Measurements from ENCODE around the gene CCDC13. TPM values are rescaled to one million over a fixed set of nuclear protein-coding genes. Genes with fewer than 3 reads are reported as not detected.

Gene CCDC13
- polyA plus RNA-seq, 1 donor (not counting 4 experiments of a cell fraction or from before 2014, with no cell fraction given): 0.21 TPM

DNA sequence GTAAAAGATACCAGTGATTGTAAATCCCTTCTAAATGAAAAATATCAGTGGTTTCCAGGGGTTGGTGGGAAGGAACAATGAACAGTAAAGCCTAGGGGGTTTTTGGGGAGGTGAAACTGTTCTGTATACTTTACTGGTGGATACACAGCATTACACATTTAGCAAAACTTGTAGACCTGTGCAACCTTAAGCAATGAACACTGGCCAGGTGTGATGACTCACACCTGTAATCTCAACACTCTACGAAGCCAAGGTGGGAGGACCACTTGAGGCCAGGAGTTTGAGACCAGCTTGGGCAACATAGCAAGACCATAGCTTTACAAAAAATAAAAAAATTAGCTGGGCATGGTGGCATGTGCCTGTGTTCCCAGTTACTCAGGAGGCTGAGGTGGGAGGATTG lies 1.8 kb downstream of the CCDC13 start:
- Histone ChIP-seq H3K4me1 (ENCODE audit: control insufficient read depth, extremely low read depth, insufficient read depth, low read length) (peaks cover 3% of the 10 kb centered on the region), H3K9me1 (ENCODE audit: control insufficient read depth, extremely low read depth, insufficient read depth, low read length) (no peaks in the 10 kb centered on the region), H3K79me2 (ENCODE audit: control insufficient read depth, insufficient read depth, low read length) (no peaks in the 10 kb centered on the region), H3K9ac (ENCODE audit: control insufficient read depth, extremely low read depth, insufficient read depth, low read length) (no peak overlapping the region), H4K20me1 (ENCODE audit: control insufficient read depth, extremely low read depth, insufficient read depth, low read length) (no peaks in the 10 kb centered on the region), H3K4me3 (ENCODE audit: control insufficient read depth in 2 of 3, extremely low read depth in 1 of 3, insufficient read depth in 2 of 3, low read depth in 1 of 3, low read length in 3 of 3) (no peak overlapping the region), H3K36me3 (ENCODE audit: control insufficient read depth in 2 of 2, extremely low read depth in 1 of 2, insufficient read depth in 2 of 2, low read length in 2 of 2) (no peaks in the 10 kb centered on the region), H2AFZ (ENCODE audit: control insufficient read depth, low read length) (no peak overlapping the region), H3K9me3 (ENCODE audit: control insufficient read depth, low read depth, low read length) (no peaks in the 10 kb centered on the region), H3K27me3 (ENCODE audit: control insufficient read depth, extremely low read depth, insufficient read depth, low read length) (no peaks in the 10 kb centered on the region), H3K4me2 (ENCODE audit: control insufficient read depth, extremely low read depth, insufficient read depth, low read depth, low read length) (no peak overlapping the region), H3K27ac (ENCODE audit: control insufficient read depth, insufficient read depth, low read length) (no peak overlapping the region)
- DNase-seq (ENCODE audit: low read depth, low spot score) (no peak), FAIRE-seq (no peak)
- dilution Hi-C loops (cut with MboI; ENCODE audit: extremely low pct_ligation_motif_present, low sequenced_read_pairs): no loop called here
- TF ChIP-seq, protein P1, sequence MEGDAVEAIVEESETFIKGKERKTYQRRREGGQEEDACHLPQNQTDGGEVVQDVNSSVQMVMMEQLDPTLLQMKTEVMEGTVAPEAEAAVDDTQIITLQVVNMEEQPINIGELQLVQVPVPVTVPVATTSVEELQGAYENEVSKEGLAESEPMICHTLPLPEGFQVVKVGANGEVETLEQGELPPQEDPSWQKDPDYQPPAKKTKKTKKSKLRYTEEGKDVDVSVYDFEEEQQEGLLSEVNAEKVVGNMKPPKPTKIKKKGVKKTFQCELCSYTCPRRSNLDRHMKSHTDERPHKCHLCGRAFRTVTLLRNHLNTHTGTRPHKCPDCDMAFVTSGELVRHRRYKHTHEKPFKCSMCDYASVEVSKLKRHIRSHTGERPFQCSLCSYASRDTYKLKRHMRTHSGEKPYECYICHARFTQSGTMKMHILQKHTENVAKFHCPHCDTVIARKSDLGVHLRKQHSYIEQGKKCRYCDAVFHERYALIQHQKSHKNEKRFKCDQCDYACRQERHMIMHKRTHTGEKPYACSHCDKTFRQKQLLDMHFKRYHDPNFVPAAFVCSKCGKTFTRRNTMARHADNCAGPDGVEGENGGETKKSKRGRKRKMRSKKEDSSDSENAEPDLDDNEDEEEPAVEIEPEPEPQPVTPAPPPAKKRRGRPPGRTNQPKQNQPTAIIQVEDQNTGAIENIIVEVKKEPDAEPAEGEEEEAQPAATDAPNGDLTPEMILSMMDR (optimal IDR thresholded peaks at IDR 0.05 in 1 of 3, IDR thresholded peaks at IDR 0.05 in 1 of 3, conservative IDR thresholded peaks at IDR 0.05 in 1 of 3; ENCODE audit: extremely low read depth in 1 of 3, insufficient read depth in 2 of 3, low read length in 3 of 3): no peak
- TF ChIP-seq EZH2 (IDR thresholded peaks at IDR 0.05; ENCODE audit: low read length): no peak

DNA sequence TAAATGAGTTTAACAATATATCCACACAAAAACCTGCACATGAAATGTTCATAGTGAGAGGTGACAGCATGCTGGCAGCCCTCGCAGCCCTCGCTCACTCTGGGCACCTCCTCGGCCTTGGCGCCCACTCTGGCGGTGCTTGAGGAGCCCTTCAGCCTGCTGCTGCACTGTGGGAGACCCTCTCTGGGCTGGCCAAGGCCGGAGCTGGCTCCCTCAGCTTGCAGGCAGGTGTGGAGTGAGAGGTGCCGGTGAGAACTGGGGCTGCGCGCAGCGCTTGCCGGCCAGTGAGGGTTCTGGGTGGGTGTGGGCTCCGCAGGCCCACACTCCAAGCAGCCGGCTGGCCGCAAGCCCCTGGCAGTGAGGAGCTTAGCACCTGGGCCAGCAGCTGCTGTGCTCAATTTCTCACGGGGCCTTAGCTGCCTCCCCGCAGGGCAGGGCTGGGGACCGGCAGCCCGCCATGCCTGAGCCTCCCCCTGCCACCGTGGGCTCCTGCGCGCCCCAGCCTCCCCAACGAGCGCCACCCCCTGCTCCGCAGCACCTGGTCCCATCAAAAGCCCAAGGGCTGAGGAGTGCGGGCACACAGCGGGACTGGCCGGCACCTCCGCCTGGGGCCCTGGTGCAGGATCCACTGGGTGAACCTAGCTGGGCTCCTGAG lies 3.4 kb downstream of the CCDC13 start:
- FAIRE-seq (no peak), DNase-seq (ENCODE audit: low read depth, low spot score) (no peak)
- Histone ChIP-seq H4K20me1 (ENCODE audit: control insufficient read depth, extremely low read depth, insufficient read depth, low read length) (no peaks in the 10 kb centered on the region), H3K27ac (ENCODE audit: control insufficient read depth, insufficient read depth, low read length) (no peak overlapping the region), H3K4me2 (ENCODE audit: control insufficient read depth, extremely low read depth, insufficient read depth, low read depth, low read length) (no peak overlapping the region), H3K9ac (ENCODE audit: control insufficient read depth, extremely low read depth, insufficient read depth, low read length) (no peak overlapping the region), H2AFZ (ENCODE audit: control insufficient read depth, low read length) (no peak overlapping the region), H3K36me3 (ENCODE audit: control insufficient read depth in 2 of 2, extremely low read depth in 1 of 2, insufficient read depth in 2 of 2, low read length in 2 of 2) (no peaks in the 10 kb centered on the region), H3K79me2 (ENCODE audit: control insufficient read depth, insufficient read depth, low read length) (no peaks in the 10 kb centered on the region), H3K9me1 (ENCODE audit: control insufficient read depth, extremely low read depth, insufficient read depth, low read length) (no peaks in the 10 kb centered on the region), H3K4me1 (ENCODE audit: control insufficient read depth, extremely low read depth, insufficient read depth, low read length) (peaks cover 3% of the 10 kb centered on the region), H3K9me3 (ENCODE audit: control insufficient read depth, low read depth, low read length) (no peaks in the 10 kb centered on the region), H3K27me3 (ENCODE audit: control insufficient read depth, extremely low read depth, insufficient read depth, low read length) (no peaks in the 10 kb centered on the region), H3K4me3 (ENCODE audit: control insufficient read depth in 2 of 3, extremely low read depth in 1 of 3, insufficient read depth in 2 of 3, low read depth in 1 of 3, low read length in 3 of 3) (no peak overlapping the region)
- dilution Hi-C loops (cut with MboI; ENCODE audit: extremely low pct_ligation_motif_present, low sequenced_read_pairs): no loop called here
- TF ChIP-seq, protein P1 (optimal IDR thresholded peaks at IDR 0.05 in 1 of 3, IDR thresholded peaks at IDR 0.05 in 1 of 3, conservative IDR thresholded peaks at IDR 0.05 in 1 of 3; ENCODE audit: extremely low read depth in 1 of 3, insufficient read depth in 2 of 3, low read length in 3 of 3): no peak
- no peak for TF ChIP-seq EZH2 (IDR thresholded peaks at IDR 0.05; ENCODE audit: low read length)
